Anterior cingulate cortex (tissue), 58 donors: Measurements from ENCODE around the gene POTEH.
"Not testable (repeated sequence)": the region's sequence is repeated elsewhere in the genome, so short reads cannot be mapped to it uniquely, and the experiment has no call there.

Experiments
- DNase-seq, 58 donors: peaks; one replicate each; lab custom pipeline; 2025; lab: John Stamatoyannopoulos, UW

The POTEH gene

GRCh38 chr22:15689749-15690125, at the start of gene POTEH:
POTEH (plus strand) TSS chr22:15690026; CDS start chr22:15690078, 52 bp downstream.
- not testable (repeated sequence) for DNase-seq

- DNase-seq: not testable (repeated sequence)
Measured at GRCh38 chr22:15642288-15642861, 47.5 kb upstream of the POTEH start.

- not testable (repeated sequence) for DNase-seq
Measured at GRCh38 chr22:15651954-15652353, 37.9 kb upstream of the POTEH start.

- not testable (repeated sequence) for DNase-seq
Measured at GRCh38 chr22:15652738-15653137, 37.1 kb upstream of the POTEH start.

- DNase-seq: not testable (repeated sequence)
Measured at GRCh38 chr22:15653241-15653640, 36.6 kb upstream of the POTEH start.

GRCh38 chr22:15661102-15661501, 28.7 kb upstream of the POTEH start:
- DNase-seq: not testable (repeated sequence)

GRCh38 chr22:15664682-15665081, 25.1 kb upstream of the POTEH start:
- DNase-seq: not testable (repeated sequence)

GRCh38 chr22:15665478-15665877, 24.3 kb upstream of the POTEH start:
- DNase-seq: not testable (repeated sequence)

GRCh38 chr22:15669430-15669829, 20.4 kb upstream of the POTEH start:
- not testable (repeated sequence) for DNase-seq

- DNase-seq: not testable (repeated sequence)
Measured at GRCh38 chr22:15679702-15680101, 10.1 kb upstream of the POTEH start.

- DNase-seq: not testable (repeated sequence)
Measured at GRCh38 chr22:15684115-15684514, 5.7 kb upstream of the POTEH start.

- not testable (repeated sequence) for DNase-seq
Measured at GRCh38 chr22:15684695-15685094, 5.1 kb upstream of the POTEH start.

- DNase-seq: not testable (repeated sequence)
Measured at GRCh38 chr22:15685641-15686040, 4.2 kb upstream of the POTEH start.

- DNase-seq: not testable (repeated sequence)
Measured at GRCh38 chr22:15687086-15687485, 2.7 kb upstream of the POTEH start.

GRCh38 chr22:15687676-15688075, 2.1 kb upstream of the POTEH start:
- DNase-seq: not testable (repeated sequence)

GRCh38 chr22:15688090-15688489, 1.7 kb upstream of the POTEH start:
- DNase-seq: not testable (repeated sequence)

- DNase-seq: not testable (repeated sequence)
Measured at GRCh38 chr22:15689012-15689748, 646 bp upstream of the POTEH start.

- DNase-seq: not testable (repeated sequence)
Measured at GRCh38 chr22:15713600-15713999, 23.8 kb downstream of the POTEH start.

- not testable (repeated sequence) for DNase-seq
Measured at GRCh38 chr22:15714125-15714524, 24.3 kb downstream of the POTEH start.

- DNase-seq: not testable (repeated sequence)
Measured at GRCh38 chr22:15721884-15722283, 32.1 kb downstream of the POTEH start.

- not testable (repeated sequence) for DNase-seq
Measured at GRCh38 chr22:15729209-15729917, 39.5 kb downstream of the POTEH start.
